HG02588 (cell line): ENCODE results near the gene NIP7.
A peak's percentile ranks its signal among the peaks of the same experiment; 100 is the strongest.
"Not testable (repeated sequence)": the region's sequence is repeated elsewhere in the genome, so short reads cannot be mapped to it uniquely, and the experiment has no call there.

Source experiments
- ATAC-seq: cut with Tn5 transposase; IDR thresholded peaks from one replicate; pipeline ENCODE4 v1.9.1; 2021; ENCODE audit warnings: mild to moderate bottlenecking, moderate library complexity; ENCODE audit not compliant: unreplicated experiment

The NIP7 gene

DNA sequence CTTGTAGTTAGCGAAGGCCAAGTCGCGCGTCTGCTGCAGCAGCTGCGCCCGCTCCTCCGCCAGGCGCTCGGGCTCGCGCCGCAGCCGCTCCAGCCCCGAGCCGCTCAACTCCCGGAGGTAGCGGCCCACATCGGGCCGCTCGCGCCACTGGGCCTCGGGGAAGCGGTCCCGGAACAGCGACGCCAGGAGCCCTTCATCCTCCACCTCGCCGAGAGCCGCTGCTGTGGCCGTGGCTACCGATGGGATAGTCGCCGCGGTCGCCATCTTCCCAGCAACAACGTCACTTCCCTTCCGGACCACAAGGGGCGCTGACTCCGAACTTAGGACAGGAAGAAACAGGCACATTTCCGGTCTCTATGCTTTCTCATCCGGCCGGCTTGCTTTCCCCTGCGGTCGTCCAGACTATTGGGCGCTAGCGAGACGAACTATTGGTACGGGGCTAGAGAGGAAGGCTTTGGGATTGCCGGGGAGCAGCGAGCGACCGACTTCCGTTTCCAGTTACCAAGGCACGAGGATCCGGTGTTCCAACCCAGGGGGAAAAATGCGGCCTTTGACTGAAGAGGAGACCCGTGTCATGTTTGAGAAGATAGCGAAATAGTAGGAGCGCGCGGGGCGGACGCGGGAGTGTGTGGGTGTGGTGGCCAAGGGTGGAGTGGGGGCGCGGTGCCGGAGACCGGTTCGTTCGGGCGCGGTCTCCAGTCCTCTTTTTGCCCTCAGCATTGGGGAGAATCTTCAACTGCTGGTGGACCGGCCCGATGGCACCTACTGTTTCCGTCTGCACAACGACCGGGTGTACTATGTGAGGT is at the start of gene NIP7, which contains the start of gene COG8:
TSS of gene NIP7 (plus strand) at position 484 of the 806 bp plus-strand sequence. CDS start at position 542, 58 bp downstream.
TSS of gene COG8 (minus strand) at position 276 of the 806 bp plus-strand sequence. CDS start at position 264, 12 bp downstream.
- peak; percentile 90 for ATAC-seq

DNA sequence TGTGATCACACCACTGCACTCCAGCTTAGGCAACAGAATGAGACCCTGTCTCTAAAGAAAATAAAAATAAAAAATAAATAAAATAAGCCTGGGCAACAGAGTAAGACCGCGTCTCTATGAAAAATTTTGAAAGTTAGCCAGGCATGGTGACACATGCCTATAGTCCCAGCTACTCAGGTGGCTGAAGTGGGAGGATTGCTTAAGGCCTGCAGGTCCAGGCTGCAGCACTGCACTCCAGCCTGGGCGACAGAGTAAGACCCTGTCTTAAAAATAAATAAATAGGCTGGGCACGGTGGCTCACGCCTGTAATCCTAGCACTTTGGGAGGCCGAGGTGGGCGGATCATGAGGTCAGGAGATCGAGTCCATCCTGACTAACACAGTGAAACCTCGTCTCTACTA is 47.9 kb upstream of the NIP7 start:
- ATAC-seq, result not testable (repeated sequence)

- ATAC-seq, result no peak
Measured at GRCh38 chr16:69293401-69293800, 46.2 kb upstream of the NIP7 start.

DNA sequence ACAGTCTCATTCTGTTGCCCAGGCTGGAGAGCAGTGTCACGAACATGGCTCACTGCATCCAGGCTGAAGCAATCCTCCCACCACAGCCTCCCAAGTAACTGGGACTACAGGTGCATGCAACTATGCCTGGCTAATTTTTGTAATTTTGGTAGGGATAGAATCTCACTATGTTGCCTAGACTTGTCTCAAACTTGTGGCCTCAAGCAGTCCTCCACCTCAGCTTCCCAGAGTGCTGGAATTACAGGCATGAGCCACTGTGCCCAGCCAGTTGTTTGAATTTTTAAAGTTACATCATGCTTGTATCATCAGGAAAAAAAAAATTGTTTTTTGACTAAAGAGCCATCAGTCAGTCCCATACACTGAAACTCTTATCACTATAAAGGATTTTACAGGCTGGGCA is 45.5 kb upstream of the NIP7 start:
- ATAC-seq, result no peak

DNA sequence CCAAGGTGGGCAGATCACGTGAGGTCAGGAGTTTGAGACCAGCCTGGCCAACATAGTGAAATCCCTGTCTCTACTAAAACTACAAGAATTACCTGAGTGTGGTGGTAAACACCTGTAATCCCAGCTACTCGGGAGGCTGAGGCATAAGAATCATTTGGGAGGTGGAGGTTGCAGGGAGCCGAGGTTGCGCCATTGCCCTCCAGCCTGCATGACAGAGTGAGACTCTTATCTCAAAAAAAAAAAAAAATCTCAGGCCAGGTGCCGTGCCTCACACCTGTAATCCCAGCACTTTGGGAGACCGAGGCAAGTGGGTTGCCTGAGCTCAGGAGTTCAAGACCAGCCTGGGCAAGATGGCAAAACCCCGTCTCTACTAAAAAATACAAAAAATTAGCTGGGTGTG is 42.8 kb upstream of the NIP7 start:
- not testable (repeated sequence) for ATAC-seq

GRCh38 chr16:69298261-69298660 is 41.3 kb upstream of the NIP7 start:
- ATAC-seq, result no peak

GRCh38 chr16:69301187-69301586 is 38.4 kb upstream of the NIP7 start:
- no peak for ATAC-seq

GRCh38 chr16:69301861-69302260 is 37.7 kb upstream of the NIP7 start:
- ATAC-seq, result no peak

DNA sequence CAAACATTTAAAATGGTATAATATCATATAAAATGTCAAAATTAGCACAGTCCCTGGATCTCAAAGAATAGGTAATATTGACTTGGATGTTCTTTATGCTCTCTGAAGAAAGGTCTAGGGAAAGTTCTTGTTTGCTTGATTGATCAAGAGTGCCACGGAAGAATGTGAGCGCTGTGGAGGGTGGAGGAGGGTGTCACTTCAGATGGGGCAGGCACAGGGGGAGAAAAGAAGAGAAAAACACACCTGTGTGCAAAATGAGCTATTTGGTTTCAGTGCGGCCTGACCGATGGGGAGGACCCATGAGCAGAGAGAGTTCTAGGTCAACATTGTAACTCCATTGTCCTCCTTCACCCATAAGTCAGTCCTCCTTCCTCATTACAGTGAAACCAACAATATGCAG is 37.3 kb upstream of the NIP7 start:
- no peak for ATAC-seq

DNA sequence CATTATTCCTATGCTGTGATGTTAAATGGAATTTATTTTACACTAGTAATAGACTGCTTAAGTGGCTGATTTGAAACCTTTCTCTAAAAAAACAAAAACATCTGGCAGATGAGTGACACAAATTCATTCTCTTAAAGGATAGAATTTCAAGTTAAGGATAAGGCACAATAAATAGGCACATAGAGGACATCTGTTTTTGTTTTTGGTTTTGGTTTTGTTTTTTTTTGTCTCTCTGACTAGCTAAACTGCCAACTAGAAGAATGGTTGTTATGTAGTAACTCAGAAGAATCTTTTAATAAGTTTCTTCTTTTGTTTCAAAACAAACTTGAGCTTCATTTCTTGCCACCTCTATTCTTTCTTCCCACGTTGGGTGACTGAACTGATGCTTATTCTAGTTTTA is 33.5 kb upstream of the NIP7 start:
- no peak for ATAC-seq

GRCh38 chr16:69307091-69307490 is 32.5 kb upstream of the NIP7 start:
- ATAC-seq, result no peak

DNA sequence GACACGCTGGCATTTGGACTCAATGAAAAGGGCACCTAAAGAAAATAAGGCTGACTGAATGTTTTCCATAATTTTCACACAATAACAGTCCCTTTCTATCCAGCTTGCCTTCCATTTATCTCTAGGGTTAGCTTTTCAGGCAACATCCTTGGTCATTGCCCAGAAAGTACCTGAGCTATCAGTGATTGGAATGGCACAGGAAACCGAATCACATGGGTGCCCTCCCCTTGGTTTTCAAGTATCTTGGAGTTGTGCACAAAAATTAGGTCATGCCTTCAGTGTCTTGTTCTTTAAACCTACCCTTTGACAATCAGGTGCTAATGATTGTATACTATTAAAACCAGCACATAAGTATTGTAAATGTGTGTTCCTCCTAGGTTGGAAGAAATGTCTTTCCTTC is 31.7 kb upstream of the NIP7 start:
- ATAC-seq, result no peak

DNA sequence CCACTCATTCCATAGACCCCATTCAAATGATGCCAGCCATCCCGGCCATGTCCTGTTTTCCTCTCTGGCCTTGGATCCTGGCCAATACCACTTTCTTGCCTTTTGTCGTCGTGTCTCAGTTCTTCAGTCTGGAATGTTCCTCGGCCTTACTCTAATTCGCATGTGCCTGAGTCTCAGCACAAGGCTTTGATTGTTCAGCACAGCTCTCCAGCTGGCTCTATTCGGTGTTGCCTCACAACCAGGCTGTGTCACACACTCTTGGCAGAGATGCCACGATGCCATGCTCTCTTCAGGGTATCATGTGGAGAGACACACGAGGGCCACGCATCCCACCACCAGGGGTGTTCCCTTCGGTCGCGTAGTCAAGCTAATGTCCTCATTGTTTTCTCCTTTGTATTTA is 30.3 kb upstream of the NIP7 start:
- ATAC-seq, result no peak

- ATAC-seq, result peak; percentile 96
Measured at GRCh38 chr16:69310653-69311532, 28.7 kb upstream of the NIP7 start, which contains the start of gene VPS4A. TSS of gene VPS4A (plus strand) at chr16:69311350. CDS start at chr16:69311512, 162 bp downstream.

DNA sequence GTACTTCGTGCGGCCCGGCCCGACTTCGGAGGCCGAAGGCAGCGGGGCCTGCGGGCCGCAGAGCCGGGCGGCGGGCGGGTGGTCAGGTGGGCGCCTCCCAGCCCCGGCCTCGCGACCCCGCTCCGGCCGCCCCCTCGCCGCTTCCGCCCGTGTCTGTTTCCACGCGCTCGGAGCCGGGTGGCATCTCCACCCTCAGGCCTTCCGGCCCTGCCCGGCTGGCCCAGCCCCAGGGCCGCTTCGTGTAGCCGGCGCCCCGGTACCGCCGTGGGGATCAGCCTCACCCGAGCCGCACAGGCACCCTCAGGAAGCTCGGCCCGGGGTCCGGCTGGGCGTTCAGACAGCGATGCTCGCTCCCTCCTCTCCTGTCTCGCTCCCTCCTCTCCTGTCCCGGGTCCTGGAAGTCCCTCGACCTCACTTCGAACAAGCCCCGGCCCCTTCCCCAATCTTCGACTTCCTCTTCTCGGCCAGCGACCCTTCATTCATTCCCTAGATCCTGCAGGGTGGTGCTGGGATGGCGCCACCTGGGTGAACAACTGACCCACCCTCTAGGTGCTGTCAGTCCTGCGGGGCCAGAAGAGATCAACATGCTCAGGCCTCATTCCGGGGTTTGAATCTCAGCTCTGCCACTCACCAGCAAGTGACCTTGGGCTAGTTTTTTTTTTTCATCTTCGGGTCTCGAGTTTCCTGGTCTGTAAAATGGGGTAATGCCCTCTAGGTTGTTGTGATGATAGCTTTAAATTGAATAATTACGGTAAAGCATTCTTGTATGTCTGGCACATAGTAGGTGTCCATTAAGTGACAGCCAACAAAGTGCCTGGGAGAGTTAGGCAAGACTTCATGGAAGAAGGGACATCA is 27.8 kb upstream of the NIP7 start:
- ATAC-seq, result peak; percentile 42

DNA sequence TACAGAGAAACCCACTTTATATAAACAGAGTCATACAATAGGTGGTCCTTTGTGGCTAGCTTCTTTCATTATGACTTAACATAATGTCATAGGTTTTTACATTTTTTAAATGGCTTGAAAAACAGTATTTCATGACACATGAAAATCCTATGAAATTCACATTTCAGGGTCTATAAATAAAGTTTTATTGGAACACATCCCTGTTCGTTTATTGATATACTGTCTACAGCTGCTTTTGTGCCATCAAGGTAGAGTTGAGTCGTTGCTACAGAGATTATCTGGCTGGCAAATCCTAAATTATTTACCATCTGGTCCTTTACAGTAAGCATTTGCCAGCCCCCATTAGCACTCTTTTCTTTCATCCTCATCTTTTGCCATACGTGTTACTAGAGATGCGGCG is 26.1 kb upstream of the NIP7 start:
- ATAC-seq, result no peak

DNA sequence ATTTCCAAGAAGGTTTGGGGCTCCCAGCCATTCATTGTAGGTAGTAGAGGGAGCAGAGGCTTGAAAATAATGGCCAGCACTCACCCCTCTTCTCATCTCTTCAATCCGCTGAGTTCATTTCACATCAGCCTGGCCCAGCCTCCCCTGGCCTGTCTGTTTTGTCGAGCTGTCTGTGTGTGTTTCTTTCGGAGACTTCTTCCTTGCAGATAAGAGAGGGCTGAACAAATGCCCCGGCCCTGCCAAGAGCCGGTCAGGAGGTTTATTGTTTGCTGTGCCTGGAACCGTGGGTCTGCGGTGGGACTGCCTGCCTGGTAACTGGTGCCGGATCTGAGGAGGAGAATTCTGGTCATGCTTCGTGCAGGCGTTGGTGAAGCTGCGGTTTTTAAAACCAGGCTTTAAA is 25.0 kb upstream of the NIP7 start:
- no peak for ATAC-seq

DNA sequence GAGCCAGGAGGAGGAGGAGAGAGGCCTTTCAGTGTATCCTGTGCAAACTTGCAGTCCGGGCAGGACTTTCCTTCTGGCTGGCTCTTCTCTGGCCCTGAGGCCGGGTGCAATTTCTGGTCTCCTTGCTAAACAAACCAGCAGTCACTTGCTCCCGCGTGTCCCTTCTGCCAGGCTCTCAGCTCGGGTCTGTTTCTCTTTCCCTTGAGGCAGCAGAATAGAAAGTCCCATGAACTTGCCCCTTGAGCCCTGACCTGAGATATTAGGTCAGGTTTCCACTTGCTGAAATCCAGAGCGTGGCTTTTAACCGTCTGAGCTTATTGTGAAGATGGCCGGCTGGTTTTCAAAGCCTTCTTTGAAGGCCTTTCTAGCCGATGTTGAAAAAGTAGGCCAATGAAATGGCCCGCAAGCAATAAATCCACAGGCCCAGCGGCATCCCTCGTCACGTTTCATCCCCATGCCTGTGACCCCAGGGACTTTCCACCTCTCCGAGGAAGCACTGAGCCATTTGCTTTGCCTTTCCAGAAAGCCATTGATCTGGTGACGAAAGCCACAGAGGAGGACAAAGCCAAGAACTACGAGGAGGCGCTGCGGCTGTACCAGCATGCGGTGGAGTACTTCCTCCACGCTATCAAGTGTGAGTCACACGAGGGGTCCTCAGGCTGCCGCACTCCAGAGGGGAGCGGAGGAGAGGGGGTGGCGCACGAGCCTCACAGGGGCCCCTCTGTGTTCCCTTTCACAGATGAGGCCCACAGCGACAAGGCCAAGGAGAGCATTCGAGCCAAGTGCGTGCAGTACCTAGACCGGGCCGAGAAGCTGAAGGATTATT is 23.9 kb upstream of the NIP7 start:
- no peak for ATAC-seq

DNA sequence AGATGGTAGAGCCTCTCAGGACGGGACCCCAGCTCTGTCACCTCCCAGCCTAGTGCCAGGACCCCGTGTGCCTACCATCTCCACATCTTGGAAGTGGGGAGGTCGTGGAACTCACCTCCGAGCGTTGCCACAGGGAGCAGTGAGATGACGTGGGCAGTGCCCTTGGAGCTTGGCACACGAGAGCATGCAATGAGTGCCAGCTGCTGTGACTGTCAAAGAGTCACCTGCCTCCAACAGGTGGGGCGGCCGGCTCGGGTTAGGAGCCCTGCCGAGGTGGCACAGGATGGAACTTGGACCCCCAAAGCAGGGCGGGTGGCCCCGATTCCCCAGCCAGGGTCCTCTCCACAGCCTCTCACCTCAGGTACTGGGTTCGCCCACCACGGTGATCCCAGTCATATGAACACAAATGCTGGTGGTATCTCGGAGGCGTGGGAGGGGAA is 23.0 kb upstream of the NIP7 start:
- ATAC-seq, result no peak
